B cell (primary cell): ENCODE measurements around the gene AIG1.
"Not testable (repeated sequence)": the region's sequence is repeated elsewhere in the genome, so short reads cannot be mapped to it uniquely, and the experiment has no call there.

Source experiments
- EZH2 ChIP-seq: IDR thresholded peaks from 2 replicates; pipeline ENCODE4 v1.6.1; 2012; ENCODE audit warnings: borderline replicate concordance, low read depth, mild to moderate bottlenecking, moderate library complexity, low read length; ENCODE audit not compliant: insufficient read depth, poor library complexity, severe bottlenecking
- TF ChIP-seq, protein P1 (sequence below): fragments of 200-600 bp; IDR thresholded peaks from one replicate; pipeline ENCODE4 v1.8.0; 2022; ENCODE audit warnings: antibody characterized with exemption, mild to moderate bottlenecking

GRCh38 chr6:143044345-143044744 is 16.3 kb upstream of the AIG1 start:
- TF ChIP-seq, protein P1, sequence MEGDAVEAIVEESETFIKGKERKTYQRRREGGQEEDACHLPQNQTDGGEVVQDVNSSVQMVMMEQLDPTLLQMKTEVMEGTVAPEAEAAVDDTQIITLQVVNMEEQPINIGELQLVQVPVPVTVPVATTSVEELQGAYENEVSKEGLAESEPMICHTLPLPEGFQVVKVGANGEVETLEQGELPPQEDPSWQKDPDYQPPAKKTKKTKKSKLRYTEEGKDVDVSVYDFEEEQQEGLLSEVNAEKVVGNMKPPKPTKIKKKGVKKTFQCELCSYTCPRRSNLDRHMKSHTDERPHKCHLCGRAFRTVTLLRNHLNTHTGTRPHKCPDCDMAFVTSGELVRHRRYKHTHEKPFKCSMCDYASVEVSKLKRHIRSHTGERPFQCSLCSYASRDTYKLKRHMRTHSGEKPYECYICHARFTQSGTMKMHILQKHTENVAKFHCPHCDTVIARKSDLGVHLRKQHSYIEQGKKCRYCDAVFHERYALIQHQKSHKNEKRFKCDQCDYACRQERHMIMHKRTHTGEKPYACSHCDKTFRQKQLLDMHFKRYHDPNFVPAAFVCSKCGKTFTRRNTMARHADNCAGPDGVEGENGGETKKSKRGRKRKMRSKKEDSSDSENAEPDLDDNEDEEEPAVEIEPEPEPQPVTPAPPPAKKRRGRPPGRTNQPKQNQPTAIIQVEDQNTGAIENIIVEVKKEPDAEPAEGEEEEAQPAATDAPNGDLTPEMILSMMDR: not testable (repeated sequence)
- not testable (repeated sequence) for TF ChIP-seq EZH2
